OCI-LY1 (cell line): ENCODE measurements around the gene HSDL1.

Experiments used
- H2AFZ ChIP-seq: fragments of 200-600 bp; sonication (generic), shearing (Covaris generic); 2 replicates; pipeline ENCODE4 v1.6.0; 2014; ENCODE audit warnings: antibody characterized with exemption, mild to moderate bottlenecking, low read length
- H3F3A ChIP-seq: fragments of 200-600 bp; sonication (generic), shearing (Covaris generic); 2 replicates; pipeline ENCODE4 v1.6.0; 2014; ENCODE audit warnings: mild to moderate bottlenecking, antibody characterized with exemption, low read length, moderate library complexity; ENCODE audit not compliant: insufficient read depth
- H3K27ac ChIP-seq: fragments of 200-600 bp; sonication (generic); 2 replicates; pipeline ENCODE4 v1.5.1; 2014; ENCODE audit warnings: low read length, mixed run types, mild to moderate bottlenecking, low read depth; ENCODE audit not compliant: poor library complexity, severe bottlenecking
- H3K27me3 ChIP-seq: fragments of 200-600 bp; sonication (generic); 2 replicates; pipeline ENCODE4 v1.6.0; 2014; ENCODE audit warnings: antibody characterized with exemption, mild to moderate bottlenecking, low read length, moderate library complexity; ENCODE audit not compliant: insufficient read depth
- H3K36me3 ChIP-seq: fragments of 200-600 bp; sonication (generic); 2 replicates; pipeline ENCODE4 v1.6.1; 2014; ENCODE audit warnings: mild to moderate bottlenecking, antibody characterized with exemption, low read length, moderate library complexity, mixed read lengths; ENCODE audit not compliant: insufficient read depth
- H3K4me1 ChIP-seq: fragments of 200-600 bp; sonication (generic); 2 replicates; pipeline ENCODE4 v1.5.1; 2014; ENCODE audit warnings: mild to moderate bottlenecking, low read length, moderate library complexity; ENCODE audit not compliant: insufficient read depth, severe bottlenecking
- H3K4me2 ChIP-seq: fragments of 200-600 bp; sonication (generic), shearing (Covaris generic); 2 replicates; pipeline ENCODE4 v1.6.1; 2014; ENCODE audit warnings: low read length
- H3K4me3 ChIP-seq: fragments of 200-600 bp; sonication (generic); 2 replicates; pipeline ENCODE4 v1.5.1; 2014; ENCODE audit warnings: low read length, low read depth, mild to moderate bottlenecking, mixed read lengths; ENCODE audit not compliant: poor library complexity, severe bottlenecking
- H3K79me2 ChIP-seq: fragments of 200-600 bp; shearing (Covaris generic); 2 replicates; pipeline ENCODE4 v1.6.1; 2016; ENCODE audit warnings: mixed run types, low read length, mixed read lengths; ENCODE audit not compliant: insufficient read depth
- H3K9ac ChIP-seq: fragments of 200-600 bp; sonication (generic), shearing (Covaris generic); 2 replicates; pipeline ENCODE4 v1.6.1; 2014; ENCODE audit warnings: mild to moderate bottlenecking, low read length, mixed read lengths
- H3K9me2 ChIP-seq: fragments of 200-600 bp; sonication (generic), shearing (Covaris generic); 2 replicates; pipeline ENCODE4 v1.6.1; 2014; ENCODE audit warnings: low read depth, mild to moderate bottlenecking, low read length, mixed read lengths
- H3K9me3 ChIP-seq: fragments of 200-600 bp; shearing (Covaris generic); 2 replicates; pipeline ENCODE4 v1.6.1; 2014; ENCODE audit warnings: low read length, mixed read lengths
- H4K20me1 ChIP-seq: fragments of 200-600 bp; sonication (generic), shearing (Covaris generic); 2 replicates; pipeline ENCODE4 v1.6.0; 2016; ENCODE audit warnings: mild to moderate bottlenecking, low read length; ENCODE audit not compliant: insufficient read depth
- EZH2 ChIP-seq: fragments of 200-600 bp; sonication (generic), shearing (Covaris generic); IDR thresholded peaks from 2 replicates; pipeline ENCODE4 v1.8.0; 2017; ENCODE audit warnings: borderline replicate concordance, mixed run types, mild to moderate bottlenecking, antibody characterized with exemption, low read length, moderate library complexity, mixed read lengths
- TF ChIP-seq, protein P1 (sequence below): fragments of 200-600 bp; sonication (generic), shearing (Covaris generic); IDR thresholded peaks from 2 replicates; pipeline ENCODE4 v1.5.1; 2017; ENCODE audit warnings: mild to moderate bottlenecking, antibody characterized with exemption, low read length, moderate library complexity, mixed read lengths

Gene HSDL1

GRCh38 chr16:84081446-84081989, 63.5 kb downstream of the HSDL1 start:
- Histone ChIP-seq H4K20me1 (no peaks in the 10 kb centered on the region), H3K36me3 (peaks cover 86% of the 10 kb centered on the region), H3K4me2 (no peak overlapping the region)

DNA sequence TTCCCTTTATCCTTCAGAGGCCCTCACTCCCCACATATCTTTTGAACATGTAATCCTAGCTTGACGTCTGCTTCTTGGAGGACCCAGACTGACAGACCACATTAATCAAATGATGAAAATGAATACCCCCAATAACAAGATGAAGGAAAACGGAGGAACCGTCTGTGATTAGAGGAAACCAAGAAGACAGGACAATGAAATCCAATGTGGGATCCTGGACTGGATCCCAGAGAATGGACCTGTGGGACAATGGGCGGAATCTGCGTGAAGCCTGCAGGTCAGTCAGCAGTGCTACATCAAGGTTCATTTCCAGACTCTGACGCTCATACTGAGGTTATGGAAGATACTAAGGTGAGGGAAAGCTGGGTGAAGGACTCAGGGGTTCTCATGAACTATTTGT, 64.2 kb downstream of the HSDL1 start:
- H3K27ac ChIP-seq = no peak overlapping the region
- H3K9ac ChIP-seq = no peak overlapping the region
- H3K9me2 ChIP-seq = no peaks in the 10 kb centered on the region
- no peak overlapping the region for H2AFZ ChIP-seq
- no peak overlapping the region for H3K4me2 ChIP-seq
- H3K36me3 ChIP-seq = peaks cover 81% of the 10 kb centered on the region
- no peaks in the 10 kb centered on the region for H3K9me3 ChIP-seq
- H3K4me3 ChIP-seq = no peak overlapping the region
- no peaks in the 10 kb centered on the region for H3K27me3 ChIP-seq
- TF ChIP-seq EZH2 = no peak
- TF ChIP-seq, protein P1, sequence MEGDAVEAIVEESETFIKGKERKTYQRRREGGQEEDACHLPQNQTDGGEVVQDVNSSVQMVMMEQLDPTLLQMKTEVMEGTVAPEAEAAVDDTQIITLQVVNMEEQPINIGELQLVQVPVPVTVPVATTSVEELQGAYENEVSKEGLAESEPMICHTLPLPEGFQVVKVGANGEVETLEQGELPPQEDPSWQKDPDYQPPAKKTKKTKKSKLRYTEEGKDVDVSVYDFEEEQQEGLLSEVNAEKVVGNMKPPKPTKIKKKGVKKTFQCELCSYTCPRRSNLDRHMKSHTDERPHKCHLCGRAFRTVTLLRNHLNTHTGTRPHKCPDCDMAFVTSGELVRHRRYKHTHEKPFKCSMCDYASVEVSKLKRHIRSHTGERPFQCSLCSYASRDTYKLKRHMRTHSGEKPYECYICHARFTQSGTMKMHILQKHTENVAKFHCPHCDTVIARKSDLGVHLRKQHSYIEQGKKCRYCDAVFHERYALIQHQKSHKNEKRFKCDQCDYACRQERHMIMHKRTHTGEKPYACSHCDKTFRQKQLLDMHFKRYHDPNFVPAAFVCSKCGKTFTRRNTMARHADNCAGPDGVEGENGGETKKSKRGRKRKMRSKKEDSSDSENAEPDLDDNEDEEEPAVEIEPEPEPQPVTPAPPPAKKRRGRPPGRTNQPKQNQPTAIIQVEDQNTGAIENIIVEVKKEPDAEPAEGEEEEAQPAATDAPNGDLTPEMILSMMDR = no peak
- no peaks in the 10 kb centered on the region for H4K20me1 ChIP-seq
- H3F3A ChIP-seq = no peaks in the 10 kb centered on the region
- H3K79me2 ChIP-seq = no peaks in the 10 kb centered on the region
- peaks cover 11% of the 10 kb centered on the region for H3K4me1 ChIP-seq

More at GRCh38 chr16:84081446-84081989, 63.5 kb downstream of the HSDL1 start:
- Histone ChIP-seq H3K9me2 (no peaks in the 10 kb centered on the region), H3K9me3 (no peaks in the 10 kb centered on the region), H3K4me1 (peaks cover 18% of the 10 kb centered on the region), H3K79me2 (no peaks in the 10 kb centered on the region), H3K4me3 (no peak overlapping the region), H3K27me3 (no peaks in the 10 kb centered on the region), H3K27ac (no peak overlapping the region), H3K9ac (no peak overlapping the region), H2AFZ (no peak overlapping the region), H3F3A (no peaks in the 10 kb centered on the region)
- no peak for TF ChIP-seq EZH2
- TF ChIP-seq, protein P1 = no peak

DNA sequence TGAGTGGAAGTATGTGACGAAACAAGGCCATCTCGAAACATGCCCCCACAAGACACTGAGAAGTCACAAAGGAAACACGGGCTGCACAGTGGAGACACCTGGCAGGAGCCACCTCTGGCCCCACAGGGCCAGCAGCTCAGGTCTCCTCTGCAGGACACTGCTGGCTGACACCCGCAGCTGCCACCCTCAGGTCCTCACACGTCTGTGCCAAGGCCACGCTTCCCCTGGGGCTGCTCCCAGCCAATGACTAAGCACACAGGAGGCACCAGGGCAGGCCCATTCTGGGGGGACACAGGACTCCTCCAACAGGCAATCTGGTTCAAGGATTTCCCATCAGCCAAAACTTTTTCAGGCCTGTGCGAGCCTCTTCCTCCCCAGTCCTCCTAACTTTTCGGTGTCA, 64.6 kb downstream of the HSDL1 start:
- Histone ChIP-seq H3K36me3 (peaks cover 85% of the 10 kb centered on the region), H3F3A (no peaks in the 10 kb centered on the region), H3K9me2 (no peaks in the 10 kb centered on the region), H3K79me2 (no peaks in the 10 kb centered on the region), H4K20me1 (no peaks in the 10 kb centered on the region), H3K9me3 (no peaks in the 10 kb centered on the region), H3K27me3 (no peaks in the 10 kb centered on the region), H3K4me2 (no peak overlapping the region), H3K9ac (no peak overlapping the region), H3K27ac (no peak overlapping the region), H2AFZ (no peak overlapping the region), H3K4me1 (peaks cover 7% of the 10 kb centered on the region), H3K4me3 (no peak overlapping the region)
- TF ChIP-seq EZH2 = no peak
- TF ChIP-seq, protein P1 = no peak
